ENCODE data around the gene XAB2.

Gene XAB2

DNA sequence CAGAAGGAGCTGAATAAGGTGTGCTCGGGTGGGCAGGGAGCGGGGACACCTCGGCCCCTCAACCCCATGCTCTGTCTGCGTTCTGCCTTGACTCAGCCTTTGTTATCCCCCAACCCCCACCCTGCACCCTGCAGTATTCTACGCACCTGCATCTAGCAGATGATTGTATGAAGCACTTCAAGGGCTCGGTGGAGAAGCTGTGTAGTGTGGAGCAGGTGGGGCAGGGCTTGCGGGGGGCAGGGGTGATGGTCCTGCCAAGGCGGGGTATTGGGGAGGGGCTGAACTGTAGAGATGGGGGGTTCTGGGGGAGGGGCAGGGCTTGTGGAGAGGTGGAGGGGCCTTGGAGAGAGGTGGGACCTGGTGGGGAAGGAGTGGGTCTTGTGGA, 13.7 kb upstream of the XAB2 start:
- no peak overlapping the region for H3K4me3 ChIP-seq (ENCODE audit: low read length)
- TF ChIP-seq, protein P1, sequence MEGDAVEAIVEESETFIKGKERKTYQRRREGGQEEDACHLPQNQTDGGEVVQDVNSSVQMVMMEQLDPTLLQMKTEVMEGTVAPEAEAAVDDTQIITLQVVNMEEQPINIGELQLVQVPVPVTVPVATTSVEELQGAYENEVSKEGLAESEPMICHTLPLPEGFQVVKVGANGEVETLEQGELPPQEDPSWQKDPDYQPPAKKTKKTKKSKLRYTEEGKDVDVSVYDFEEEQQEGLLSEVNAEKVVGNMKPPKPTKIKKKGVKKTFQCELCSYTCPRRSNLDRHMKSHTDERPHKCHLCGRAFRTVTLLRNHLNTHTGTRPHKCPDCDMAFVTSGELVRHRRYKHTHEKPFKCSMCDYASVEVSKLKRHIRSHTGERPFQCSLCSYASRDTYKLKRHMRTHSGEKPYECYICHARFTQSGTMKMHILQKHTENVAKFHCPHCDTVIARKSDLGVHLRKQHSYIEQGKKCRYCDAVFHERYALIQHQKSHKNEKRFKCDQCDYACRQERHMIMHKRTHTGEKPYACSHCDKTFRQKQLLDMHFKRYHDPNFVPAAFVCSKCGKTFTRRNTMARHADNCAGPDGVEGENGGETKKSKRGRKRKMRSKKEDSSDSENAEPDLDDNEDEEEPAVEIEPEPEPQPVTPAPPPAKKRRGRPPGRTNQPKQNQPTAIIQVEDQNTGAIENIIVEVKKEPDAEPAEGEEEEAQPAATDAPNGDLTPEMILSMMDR (conservative IDR thresholded peaks at IDR 0.05; ENCODE audit: low read length), result no peak
- DNase-seq (ENCODE audit: low read depth), result no peak

DNA sequence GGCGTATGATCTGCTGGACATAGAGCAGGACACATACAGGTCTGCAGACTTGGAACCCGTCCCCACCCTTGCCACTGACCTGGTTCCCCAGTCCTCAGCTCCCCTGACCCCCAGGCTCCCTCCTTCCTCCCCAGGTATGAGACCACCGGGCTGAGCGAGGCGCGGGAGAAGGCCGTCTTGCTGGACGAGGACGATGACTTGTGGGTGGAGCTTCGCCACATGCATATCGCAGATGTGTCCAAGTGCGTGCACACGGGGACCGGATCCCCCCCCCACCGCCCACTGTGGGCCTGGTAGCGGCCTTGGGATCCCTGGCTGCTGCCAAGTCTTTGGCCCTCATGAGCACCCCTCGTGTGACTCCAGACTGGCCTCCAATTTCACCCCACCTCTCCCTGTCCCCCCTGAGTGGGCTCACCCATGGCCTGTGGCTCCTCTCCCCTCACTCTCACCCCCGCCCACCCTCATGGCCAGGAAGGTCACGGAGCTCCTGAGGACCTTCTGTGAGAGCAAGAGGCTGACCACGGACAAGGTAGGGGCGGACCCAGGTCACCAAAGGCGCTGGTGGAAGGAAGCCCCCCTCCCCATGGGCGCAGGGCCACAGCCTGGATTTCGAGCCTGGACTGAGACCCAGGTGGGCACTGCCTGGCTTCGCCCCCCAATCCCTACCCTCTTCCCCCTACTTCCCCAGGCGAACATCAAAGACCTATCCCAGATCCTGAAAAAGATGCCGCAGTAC, 13.1 kb upstream of the XAB2 start:
- TF ChIP-seq, protein P1 (conservative IDR thresholded peaks at IDR 0.05; ENCODE audit: low read length), result no peak
- H3K4me3 ChIP-seq (ENCODE audit: low read length), result no peak overlapping the region
- DNase-seq (ENCODE audit: low read depth), result no peak

DNA sequence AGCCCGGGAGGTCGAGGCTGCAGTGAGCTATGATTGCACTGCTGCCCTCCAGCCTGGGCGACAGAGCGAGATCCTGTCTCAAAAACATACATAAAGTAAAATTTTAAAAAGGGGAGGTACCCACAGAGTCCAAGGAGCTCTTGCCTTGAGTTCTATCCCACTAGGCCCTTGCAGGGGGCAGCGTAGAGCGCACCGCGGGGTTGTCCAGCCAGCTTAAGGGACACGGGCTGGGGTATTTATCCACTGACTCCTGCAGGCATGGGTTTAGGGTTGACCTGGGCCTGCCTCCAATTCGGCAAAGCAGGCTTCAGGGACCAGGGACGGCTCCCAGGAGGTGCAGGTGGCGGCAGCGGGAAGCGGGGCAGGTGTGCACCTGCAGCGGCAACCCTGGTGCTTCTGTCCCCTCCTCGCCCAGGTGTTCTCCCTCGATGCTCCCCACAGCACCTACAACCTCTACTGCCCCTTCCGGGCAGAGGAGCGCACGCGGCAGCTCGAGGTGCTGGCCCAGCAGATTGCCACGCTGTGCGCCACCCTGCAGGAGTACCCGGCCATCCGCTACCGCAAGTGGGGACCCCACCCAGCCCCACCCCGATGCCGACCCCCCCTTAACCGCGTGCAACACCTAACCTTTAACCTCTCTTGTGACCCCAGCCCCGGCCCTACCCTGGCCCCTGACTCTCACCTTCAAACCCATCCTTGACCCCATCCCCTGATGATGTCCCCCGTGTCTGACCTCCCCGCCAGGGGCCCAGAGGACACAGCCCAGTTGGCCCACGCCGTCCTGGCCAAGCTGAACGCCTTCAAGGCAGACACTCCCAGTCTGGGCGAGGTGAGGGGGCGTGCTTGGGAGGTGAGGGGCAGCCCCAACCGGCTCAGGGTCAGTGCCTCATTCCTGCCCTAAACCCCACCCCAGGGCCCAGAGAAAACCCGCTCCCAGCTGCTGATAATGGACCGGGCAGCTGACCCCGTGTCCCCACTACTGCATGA, 12.2 kb upstream of the XAB2 start:
- TF ChIP-seq, protein P1 (conservative IDR thresholded peaks at IDR 0.05; ENCODE audit: low read length), result no peak
- no peak overlapping the region for H3K4me3 ChIP-seq (ENCODE audit: low read length)

DNA sequence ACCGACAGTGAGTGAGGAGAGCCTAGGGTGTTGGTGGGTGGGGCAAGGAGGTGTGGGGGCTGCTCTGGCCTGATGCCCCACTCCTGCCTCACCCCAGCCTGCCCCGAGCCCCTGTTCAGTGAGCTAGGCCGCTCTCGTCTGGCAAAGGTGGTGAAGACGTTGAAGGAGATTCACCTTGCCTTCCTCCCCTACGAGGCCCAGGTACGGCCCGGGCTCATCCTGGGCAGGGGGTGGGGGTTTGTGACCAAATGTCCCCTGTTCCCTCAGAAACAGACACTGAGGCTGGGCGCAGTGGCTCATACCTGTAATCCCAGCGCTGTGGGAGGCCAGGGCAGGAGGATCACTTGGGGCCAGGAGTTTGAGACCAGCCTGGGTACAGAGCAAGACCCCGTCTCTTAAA, 11.5 kb upstream of the XAB2 start:
- TF ChIP-seq, protein P1 (conservative IDR thresholded peaks at IDR 0.05; ENCODE audit: low read length), result no peak
- H3K4me3 ChIP-seq (ENCODE audit: low read length), result no peak overlapping the region

More for the DNA sequence above, 12.2 kb upstream of the XAB2 start:
- DNase-seq (ENCODE audit: low read depth), result no peak

DNA sequence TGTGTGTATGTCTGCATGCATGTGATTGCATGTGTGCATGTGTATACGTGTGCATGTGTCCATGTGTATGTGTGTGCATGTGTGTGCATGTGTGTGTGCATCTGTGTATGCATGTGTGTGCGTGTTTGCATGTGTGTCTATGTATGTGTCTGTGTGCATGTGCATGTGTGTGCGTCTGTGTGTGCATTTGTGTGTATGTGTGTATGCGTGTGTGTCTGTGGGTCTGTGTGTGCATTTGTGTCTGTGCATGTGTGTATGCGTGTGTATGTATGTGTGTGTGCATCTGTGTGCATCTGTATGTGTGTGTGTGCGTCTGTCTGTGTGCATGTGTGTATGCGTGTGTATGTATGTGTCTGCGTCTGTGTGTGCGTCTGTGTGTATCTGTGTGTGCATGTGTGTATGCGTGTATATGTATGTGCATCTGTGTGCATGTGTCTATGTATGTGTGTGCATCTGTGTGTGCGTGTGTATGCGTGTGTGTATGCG, 10.6 kb upstream of the XAB2 start:
- no peak overlapping the region for H3K4me3 ChIP-seq (ENCODE audit: low read length)
- TF ChIP-seq, protein P1 (conservative IDR thresholded peaks at IDR 0.05; ENCODE audit: low read length), result no peak
- no peak for DNase-seq (ENCODE audit: low read depth)

More for the DNA sequence above, 11.5 kb upstream of the XAB2 start:
- no peak for DNase-seq (ENCODE audit: low read depth)

DNA sequence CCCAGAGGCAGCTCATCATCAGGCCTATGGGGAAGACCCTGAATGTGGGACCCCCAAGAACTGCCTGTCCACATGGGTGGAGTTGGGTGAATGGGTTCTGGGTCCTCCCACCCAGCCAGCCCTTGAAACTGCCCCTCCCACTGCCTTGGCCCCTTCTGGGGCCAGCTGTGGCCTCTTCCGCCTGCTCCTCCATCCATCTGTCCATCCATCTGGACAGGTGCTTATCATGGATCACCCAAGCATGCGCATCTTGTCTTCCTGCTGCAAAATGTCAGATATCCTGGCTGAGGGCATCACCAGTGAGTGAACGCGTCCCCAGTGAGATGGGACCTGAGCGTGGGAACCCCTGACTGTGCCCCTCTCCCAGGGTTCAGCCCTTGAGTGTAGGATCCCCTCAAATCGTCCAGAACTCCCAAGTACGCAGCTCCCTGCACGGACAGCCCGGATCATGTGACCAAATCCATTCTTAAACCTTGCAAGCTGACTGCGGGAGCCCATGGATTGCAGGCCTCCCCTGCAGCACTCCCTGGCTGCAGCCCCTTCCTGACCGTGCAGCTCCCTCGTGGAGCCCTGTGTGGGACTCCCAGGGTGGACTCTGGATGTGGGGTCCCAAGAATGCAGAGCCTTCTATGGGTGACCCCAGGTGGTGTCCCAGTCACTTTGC, 9.6 kb upstream of the XAB2 start:
- no peak overlapping the region for H3K4me3 ChIP-seq (ENCODE audit: low read length)
- TF ChIP-seq, protein P1 (conservative IDR thresholded peaks at IDR 0.05; ENCODE audit: low read length), result no peak
- no peak for DNase-seq (ENCODE audit: low read depth)

Measured in AG10803 (cell line).